ENCODE results near the gene EBNA1BP2.
"Not testable (repeated sequence)": the region's sequence is repeated elsewhere in the genome, so short reads cannot be mapped to it uniquely, and the experiment has no call there.

EBNA1BP2 gene

GRCh38 chr1:43171876-43172526, at the start of gene EBNA1BP2, which contains the start of gene CFAP57:
Gene EBNA1BP2 (minus strand): TSS chr1:43172290. CDS start chr1:43172118, 172 bp downstream.
Gene CFAP57 (plus strand): TSS chr1:43172330. CDS start chr1:43172754, 424 bp downstream.
- DNase-seq, result peak; percentile 66

- no peak for DNase-seq
Observed at GRCh38 chr1:43221797-43222196, 49.7 kb upstream of the EBNA1BP2 start.

GRCh38 chr1:43220905-43221778, 49.1 kb upstream of the EBNA1BP2 start:
- no peak for DNase-seq

GRCh38 chr1:43217747-43218146, 45.7 kb upstream of the EBNA1BP2 start:
- DNase-seq, result no peak

GRCh38 chr1:43214501-43215444, 42.7 kb upstream of the EBNA1BP2 start:
- DNase-seq, result no peak

- DNase-seq, result not testable (repeated sequence)
Observed at GRCh38 chr1:43208277-43208676, 36.2 kb upstream of the EBNA1BP2 start.

- DNase-seq, result no peak
Observed at GRCh38 chr1:43207229-43207853, 35.3 kb upstream of the EBNA1BP2 start.

- DNase-seq, result no peak
Observed at GRCh38 chr1:43206600-43207228, 34.6 kb upstream of the EBNA1BP2 start.

- DNase-seq, result no peak
Observed at GRCh38 chr1:43205671-43206070, 33.6 kb upstream of the EBNA1BP2 start.

- no peak for DNase-seq
Observed at GRCh38 chr1:43204394-43204793, 32.3 kb upstream of the EBNA1BP2 start.

- no peak for DNase-seq
Observed at GRCh38 chr1:43203859-43204258, 31.8 kb upstream of the EBNA1BP2 start.

- no peak for DNase-seq
Observed at GRCh38 chr1:43199093-43199726, 27.1 kb upstream of the EBNA1BP2 start.

- no peak for DNase-seq
Observed at GRCh38 chr1:43197343-43198127, 25.4 kb upstream of the EBNA1BP2 start.

GRCh38 chr1:43194509-43194908, 22.4 kb upstream of the EBNA1BP2 start:
- no peak for DNase-seq

GRCh38 chr1:43188106-43188505, 16.0 kb upstream of the EBNA1BP2 start:
- no peak for DNase-seq

GRCh38 chr1:43184995-43185394, 12.9 kb upstream of the EBNA1BP2 start:
- no peak for DNase-seq

- no peak for DNase-seq
Observed at GRCh38 chr1:43184388-43184787, 12.3 kb upstream of the EBNA1BP2 start.

GRCh38 chr1:43177691-43178090, 5.6 kb upstream of the EBNA1BP2 start:
- DNase-seq, result no peak

- no peak for DNase-seq
Observed at GRCh38 chr1:43174873-43175272, 2.8 kb upstream of the EBNA1BP2 start.

- peak; percentile 58 for DNase-seq
Observed at GRCh38 chr1:43172527-43172972, 460 bp upstream of the EBNA1BP2 start.

Measured in SHP77 treated with DMSO at 0.1 percent for 48 hours (cell line).